Trophoblast cell (in vitro differentiated cells and primary cell): ENCODE measurements around the gene UFM1.
"Not testable (repeated sequence)": the region's sequence is repeated elsewhere in the genome, so short reads cannot be mapped to it uniquely, and the experiment has no call there.

Experiments
- DNase-seq, 2 donors: peaks; one replicate each; pipeline ENCODE4 v3.0.0-alpha.2; 2016
- H2AFZ ChIP-seq: 2 replicates; pipeline ENCODE4 v1.6.1; 2013; ENCODE audit warnings: low read length, moderate library complexity, mild to moderate bottlenecking; ENCODE audit not compliant: insufficient read depth, poor library complexity
- H2AK5ac ChIP-seq: 2 replicates; pipeline ENCODE4 v1.6.1; 2013; ENCODE audit warnings: mild to moderate bottlenecking, low read length
- H2BK120ac ChIP-seq: 2 replicates; pipeline ENCODE4 v1.6.1; 2013; ENCODE audit warnings: low read length, mild to moderate bottlenecking, moderate library complexity; ENCODE audit not compliant: insufficient read depth, poor library complexity
- H2BK12ac ChIP-seq: 2 replicates; pipeline ENCODE4 v1.6.1; 2013; ENCODE audit warnings: mild to moderate bottlenecking, low read length, moderate library complexity
- H2BK5ac ChIP-seq: 2 replicates; pipeline ENCODE4 v1.6.1; 2013; ENCODE audit warnings: low read length, low read depth, moderate library complexity, mild to moderate bottlenecking; ENCODE audit not compliant: poor library complexity
- H3K14ac ChIP-seq: 2 replicates; pipeline ENCODE4 v1.6.1; 2013; ENCODE audit warnings: mild to moderate bottlenecking, low read length
- H3K18ac ChIP-seq: 2 replicates; pipeline ENCODE4 v1.6.1; 2013; ENCODE audit warnings: mild to moderate bottlenecking, low read length
- H3K23ac ChIP-seq: 2 replicates; pipeline ENCODE4 v1.6.1; 2013; ENCODE audit warnings: low read length
- H3K27ac ChIP-seq: 2 replicates; pipeline ENCODE4 v1.5.1; 2013; ENCODE audit warnings: low read depth, mild to moderate bottlenecking, inconsistent platforms, low read length, moderate library complexity
- H3K27me3 ChIP-seq: 2 replicates; pipeline ENCODE4 v1.6.1; 2013; ENCODE audit warnings: inconsistent platforms, mild to moderate bottlenecking, low read length, moderate library complexity; ENCODE audit not compliant: insufficient read depth
- H3K36me3 ChIP-seq, 2 experiments: 1 replicate in 1 of 2; 2 replicates in 1 of 2; pipeline ENCODE4 v1.6.1; 2013; ENCODE audit warnings: low read length in 2 of 2, mild to moderate bottlenecking in 2 of 2, moderate library complexity in 1 of 2; ENCODE audit not compliant: insufficient read depth in 2 of 2, control insufficient read depth in 1 of 2
- H3K4ac ChIP-seq: 2 replicates; pipeline ENCODE4 v1.6.1; 2013; ENCODE audit warnings: low read depth, mild to moderate bottlenecking, low read length, moderate library complexity
- H3K4me1 ChIP-seq, 2 experiments: 1 replicate in 1 of 2; 2 replicates in 1 of 2; pipeline ENCODE4 v1.6.1; 2013; ENCODE audit warnings: low read length in 2 of 2, mild to moderate bottlenecking in 2 of 2, moderate library complexity in 1 of 2; ENCODE audit not compliant: insufficient read depth in 2 of 2, control insufficient read depth in 1 of 2
- H3K4me2 ChIP-seq: 2 replicates; pipeline ENCODE4 v1.6.1; 2013; ENCODE audit warnings: inconsistent platforms, mild to moderate bottlenecking, low read length, moderate library complexity
- H3K4me3 ChIP-seq: 2 replicates; pipeline ENCODE4 v1.5.1; 2013; ENCODE audit warnings: mild to moderate bottlenecking, low read depth, low read length, inconsistent platforms
- H3K79me1 ChIP-seq: one replicate; pipeline ENCODE4 v1.6.1; 2013; ENCODE audit warnings: low read length
- H3K79me2 ChIP-seq: 2 replicates; pipeline ENCODE4 v1.6.1; 2013; ENCODE audit warnings: low read length, mild to moderate bottlenecking; ENCODE audit not compliant: control insufficient read depth, insufficient read depth, poor library complexity
- H3K9ac ChIP-seq: 2 replicates; pipeline ENCODE4 v1.6.1; 2013; ENCODE audit warnings: mild to moderate bottlenecking, low read length
- H3K9me3 ChIP-seq: 2 replicates; pipeline ENCODE4 v1.6.1; 2013; ENCODE audit warnings: low read depth, mild to moderate bottlenecking, control low read depth, inconsistent platforms, low read length; ENCODE audit not compliant: insufficient read depth
- H4K12ac ChIP-seq: 2 replicates; pipeline ENCODE4 v1.6.1; 2013; ENCODE audit warnings: low read depth, mild to moderate bottlenecking, low read length, moderate library complexity
- H4K8ac ChIP-seq: 2 replicates; pipeline ENCODE4 v1.6.1; 2013; ENCODE audit warnings: low read depth, mild to moderate bottlenecking, low read length, moderate library complexity
- H4K91ac ChIP-seq: one replicate; pipeline ENCODE4 v1.6.1; 2013; ENCODE audit warnings: low read depth, mild to moderate bottlenecking, low read length, moderate library complexity
- WGBS: extraction: QIAGEN DNeasy Blood & Tissue Kit; methylation state at CpG from one replicate; pipeline ENCODE4 v1.1.7; 2013; ENCODE audit warnings: missing lambda C conversion rate; ENCODE audit not compliant: insufficient read length, insufficient coverage; ENCODE audit errors: extremely low coverage; 5-methylcytosine and 5-hydroxymethylcytosine counted together

UFM1 gene

DNA sequence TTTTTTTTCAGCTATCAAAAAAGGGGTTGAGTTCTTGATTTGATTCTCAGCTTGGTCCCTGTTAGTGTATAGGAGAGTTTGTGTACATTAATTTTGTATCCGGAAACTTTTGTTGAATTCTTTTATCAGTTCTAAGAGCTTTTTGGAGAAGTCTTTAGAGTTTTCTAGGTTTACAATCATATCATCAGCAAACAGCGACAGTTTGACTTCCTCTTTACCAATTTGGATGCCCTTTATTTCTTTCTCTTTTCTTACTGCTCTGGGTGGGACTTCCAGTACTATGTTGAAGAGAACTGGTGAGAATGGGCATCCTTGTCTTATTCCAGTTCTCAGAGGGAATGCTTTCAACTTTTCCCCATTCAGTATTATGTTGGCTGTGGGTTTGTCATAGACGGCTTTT lies 20.4 kb downstream of the UFM1 start:
- no CpG with 5 or more reads among the region's 3 CpGs for WGBS
- not testable (repeated sequence) for H3K14ac ChIP-seq, DNase-seq, H3K4ac ChIP-seq, H2BK5ac ChIP-seq, H4K8ac ChIP-seq, H4K91ac ChIP-seq, H3K79me1 ChIP-seq, H3K27ac ChIP-seq, H3K4me1 ChIP-seq, H3K79me2 ChIP-seq, H3K36me3 ChIP-seq, H4K12ac ChIP-seq, H2BK12ac ChIP-seq, H2AFZ ChIP-seq, H3K4me2 ChIP-seq, H2AK5ac ChIP-seq, H3K9me3 ChIP-seq, H3K23ac ChIP-seq, H3K4me3 ChIP-seq, H3K9ac ChIP-seq, H3K27me3 ChIP-seq, H2BK120ac ChIP-seq, H3K18ac ChIP-seq

DNA sequence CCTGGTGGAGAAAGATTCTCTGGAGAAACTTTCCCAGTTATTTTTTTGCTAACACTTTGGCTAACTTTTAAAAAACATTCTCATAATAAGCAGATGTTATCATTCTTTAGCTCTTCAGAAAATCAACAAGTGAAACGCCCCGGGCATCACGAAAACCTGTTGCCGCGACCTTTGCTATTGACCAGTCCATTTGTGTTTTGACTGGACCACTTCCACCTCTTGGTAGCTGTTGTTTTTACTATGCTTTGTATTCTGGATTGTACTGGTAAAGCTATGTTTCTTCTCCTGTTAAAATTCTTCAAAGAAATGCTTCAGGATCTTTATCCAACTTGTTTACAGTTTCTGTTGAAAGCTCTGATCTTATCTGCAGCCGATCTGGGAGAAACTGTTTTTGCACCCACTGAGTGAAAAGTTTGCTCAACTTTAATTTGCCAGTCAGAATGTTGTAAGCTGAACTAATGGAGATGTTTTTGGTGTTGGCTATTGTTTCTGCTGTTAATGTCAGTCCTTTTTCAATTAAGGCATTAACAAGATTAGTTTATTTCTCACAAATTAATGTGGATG lies 23.3 kb downstream of the UFM1 start:
- WGBS, result no CpG with 5 or more reads among the region's 6 CpGs
- no peaks in the 10 kb centered on the region for H3K27me3 ChIP-seq
- no peak overlapping the region for H3K9ac ChIP-seq
- no peak overlapping the region for H3K4ac ChIP-seq
- no peak overlapping the region for H3K18ac ChIP-seq
- no peak overlapping the region for H2BK5ac ChIP-seq
- H4K91ac ChIP-seq, result no peak overlapping the region
- no peaks in the 10 kb centered on the region for H3K4me1 ChIP-seq
- H3K4me2 ChIP-seq, result no peak overlapping the region
- H3K9me3 ChIP-seq, result no peaks in the 10 kb centered on the region
- H3K4me3 ChIP-seq, result no peak overlapping the region
- H2AFZ ChIP-seq, result no peak overlapping the region
- H3K14ac ChIP-seq, result no peak overlapping the region
- no peak overlapping the region for H2AK5ac ChIP-seq
- no peak overlapping the region for H4K8ac ChIP-seq
- H2BK120ac ChIP-seq, result no peak overlapping the region
- H4K12ac ChIP-seq, result no peak overlapping the region
- DNase-seq, result peak; percentile 17 to 42
- H3K36me3 ChIP-seq, result no peaks in the 10 kb centered on the region
- no peaks in the 10 kb centered on the region for H3K79me2 ChIP-seq
- no peak overlapping the region for H2BK12ac ChIP-seq
- no peak overlapping the region for H3K23ac ChIP-seq
- no peaks in the 10 kb centered on the region for H3K79me1 ChIP-seq
- no peak overlapping the region for H3K27ac ChIP-seq

DNA sequence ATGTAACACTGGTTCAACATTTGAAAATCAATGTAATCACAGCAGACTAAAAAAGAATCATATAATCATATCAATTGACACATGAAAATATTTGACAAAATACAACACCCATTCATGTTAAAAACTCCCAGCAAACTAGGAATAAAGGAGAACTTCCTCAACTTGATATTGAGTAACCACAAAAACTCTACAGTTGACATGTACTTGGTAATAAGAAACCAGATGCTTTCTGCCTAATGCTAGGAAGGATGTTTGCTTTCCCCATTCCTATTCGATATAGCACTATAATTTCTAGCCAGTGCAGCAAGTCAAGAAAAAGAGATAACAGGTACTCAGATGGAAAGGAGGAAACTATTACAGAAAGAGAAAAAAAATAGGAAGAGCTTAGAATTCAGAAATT lies 26.9 kb downstream of the UFM1 start:
- Histone ChIP-seq H2AFZ (no peak overlapping the region), H2BK12ac (no peak overlapping the region), H2BK120ac (no peak overlapping the region), H3K79me2 (no peaks in the 10 kb centered on the region), H4K12ac (no peak overlapping the region), H3K4me1 (no peaks in the 10 kb centered on the region), H3K79me1 (no peaks in the 10 kb centered on the region), H3K4ac (no peak overlapping the region), H3K27ac (no peak overlapping the region), H4K91ac (no peak overlapping the region), H3K9me3 (no peaks in the 10 kb centered on the region), H2AK5ac (no peak overlapping the region), H3K27me3 (no peaks in the 10 kb centered on the region), H3K36me3 (no peaks in the 10 kb centered on the region), H3K23ac (no peak overlapping the region), H3K14ac (no peak overlapping the region), H3K4me3 (no peak overlapping the region), H3K18ac (no peak overlapping the region), H3K9ac (no peak overlapping the region), H4K8ac (no peak overlapping the region), H3K4me2 (no peak overlapping the region), H2BK5ac (no peak overlapping the region)
- peak in 1 of 2 donors; percentile 7 for DNase-seq
- no CpG with 5 or more reads among the region's 1 CpG for WGBS

DNA sequence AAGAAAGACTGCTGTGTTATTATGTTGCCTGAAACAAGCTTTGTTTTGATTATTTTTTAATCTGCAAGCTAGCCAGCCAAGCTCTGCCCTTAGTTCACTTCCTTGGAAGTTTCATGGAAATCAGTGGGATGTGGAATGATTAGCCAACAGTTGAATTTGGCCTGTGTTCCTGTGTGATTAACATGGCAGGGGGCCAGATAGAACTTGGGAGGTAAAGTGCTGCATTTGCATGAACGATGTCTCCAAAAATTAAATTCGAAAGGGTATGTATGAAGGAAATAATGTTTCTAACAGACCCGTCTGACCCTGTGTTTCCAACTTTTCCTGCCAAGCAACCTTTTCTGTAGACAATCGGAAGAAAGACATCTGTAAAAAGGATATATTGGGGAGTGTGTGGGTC lies 32.2 kb downstream of the UFM1 start:
- no peak overlapping the region for H3K4ac ChIP-seq
- no peaks in the 10 kb centered on the region for H3K79me1 ChIP-seq
- no peak overlapping the region for H3K23ac ChIP-seq
- no peak overlapping the region for H2BK12ac ChIP-seq
- H3K27me3 ChIP-seq, result no peaks in the 10 kb centered on the region
- no peak overlapping the region for H4K12ac ChIP-seq
- H2AFZ ChIP-seq, result no peak overlapping the region
- no peak overlapping the region for H3K14ac ChIP-seq
- no peaks in the 10 kb centered on the region for H3K36me3 ChIP-seq
- DNase-seq, result no peak
- no peak overlapping the region for H3K18ac ChIP-seq
- no peak overlapping the region for H3K4me2 ChIP-seq
- no peak overlapping the region for H3K27ac ChIP-seq
- no peak overlapping the region for H2BK120ac ChIP-seq
- no peak overlapping the region for H4K91ac ChIP-seq
- H3K9ac ChIP-seq, result no peak overlapping the region
- H3K4me1 ChIP-seq, result no peaks in the 10 kb centered on the region
- no peak overlapping the region for H3K4me3 ChIP-seq
- no peak overlapping the region for H4K8ac ChIP-seq
- no peak overlapping the region for H2AK5ac ChIP-seq
- no peaks in the 10 kb centered on the region for H3K79me2 ChIP-seq
- no CpG with 5 or more reads among the region's 4 CpGs for WGBS
- no peaks in the 10 kb centered on the region for H3K9me3 ChIP-seq
- no peak overlapping the region for H2BK5ac ChIP-seq
